Pulmonary artery endothelial cell (primary cell): ENCODE measurements around the gene IL17A. TPM values are rescaled to one million over a fixed set of nuclear protein-coding genes. Genes with fewer than 3 reads are reported as not detected.
"Not testable (repeated sequence)": the region's sequence is repeated elsewhere in the genome, so short reads cannot be mapped to it uniquely, and the experiment has no call there.

ENCODE experiments used
- DNase-seq: peaks from one replicate; pipeline ENCODE4 v3.0.0-alpha.2; 2011; ENCODE audit warnings: low read depth, low spot score
- total RNA-seq: library from RNA; depleted of rRNA; stranded (reverse); fragments of >200 nt; gene quantifications from 2 replicates; pipeline ENCODE4 v1.2.3, GENCODE V29; 2014

IL17A gene
- total RNA-seq, 1 donor from 2014 or later: not detected

DNA sequence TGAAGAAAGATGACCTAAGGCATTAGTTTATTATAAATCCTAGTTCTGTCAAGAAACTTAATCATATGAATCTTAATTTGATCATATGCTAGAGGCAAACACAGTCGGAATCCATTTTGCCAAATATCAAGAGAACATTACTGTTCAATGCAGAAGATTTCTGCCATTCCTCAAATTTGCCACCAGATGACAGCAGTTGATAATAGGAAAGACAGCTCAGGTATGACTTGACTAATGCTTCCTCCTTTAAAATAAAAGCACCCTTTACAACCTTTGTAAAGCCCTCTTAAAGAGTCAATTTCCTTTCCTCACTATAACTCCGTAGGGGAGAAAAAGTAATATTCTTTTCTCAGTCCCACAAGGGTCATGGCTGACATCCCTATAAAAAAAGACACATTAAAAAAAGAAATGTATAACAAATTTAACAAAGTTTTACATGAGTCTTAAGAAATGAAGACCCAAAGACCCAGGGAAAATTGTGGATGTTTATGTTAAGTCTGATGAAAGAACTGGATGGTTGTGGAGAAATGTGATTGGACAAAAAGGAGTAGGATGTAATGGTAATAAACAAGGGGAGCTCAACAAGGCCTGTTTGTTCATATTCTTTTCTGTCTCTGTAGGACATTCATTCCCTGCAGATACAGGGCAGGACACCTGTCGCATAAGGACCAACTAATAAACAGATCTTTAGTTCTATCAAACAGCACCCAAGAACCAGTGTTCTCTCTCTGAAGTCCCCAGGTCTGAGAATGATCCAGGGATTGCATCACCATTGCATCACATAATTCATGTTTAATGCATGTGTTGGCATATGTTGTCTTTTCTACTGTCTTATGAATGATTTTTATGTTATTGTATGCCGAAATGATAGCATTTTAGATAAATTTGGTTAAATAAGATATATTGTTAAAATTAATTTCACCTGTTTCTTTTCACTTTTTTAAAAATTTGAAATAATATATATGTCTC lies 23.0 kb upstream of the IL17A start:
- no peak for DNase-seq

GRCh38 chr6:52164319-52165094 lies 21.7 kb upstream of the IL17A start:
- DNase-seq: no peak

- no peak for DNase-seq
These were observed 18.9 kb upstream of the IL17A start for GRCh38 chr6:52167267-52167666.

DNA sequence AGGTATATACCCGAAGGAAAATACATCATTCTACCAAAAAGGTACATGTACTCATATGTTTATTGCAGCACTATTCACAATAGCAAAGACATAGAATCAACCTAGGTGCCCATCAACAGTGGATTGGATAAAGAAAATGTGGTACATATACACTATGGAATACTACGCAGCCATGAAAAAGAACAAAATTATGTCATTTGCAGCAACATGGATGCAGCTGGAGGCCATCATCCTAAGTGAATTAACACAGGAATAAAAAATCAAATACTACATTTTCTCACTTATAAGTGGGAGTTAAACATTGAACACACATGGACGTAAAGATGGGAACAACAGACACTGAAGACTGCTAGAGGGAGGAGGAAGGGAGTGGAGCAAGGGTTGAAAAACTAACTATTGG lies 17.8 kb upstream of the IL17A start:
- DNase-seq: not testable (repeated sequence)

GRCh38 chr6:52174118-52174517 lies 12.1 kb upstream of the IL17A start:
- no peak for DNase-seq

DNA sequence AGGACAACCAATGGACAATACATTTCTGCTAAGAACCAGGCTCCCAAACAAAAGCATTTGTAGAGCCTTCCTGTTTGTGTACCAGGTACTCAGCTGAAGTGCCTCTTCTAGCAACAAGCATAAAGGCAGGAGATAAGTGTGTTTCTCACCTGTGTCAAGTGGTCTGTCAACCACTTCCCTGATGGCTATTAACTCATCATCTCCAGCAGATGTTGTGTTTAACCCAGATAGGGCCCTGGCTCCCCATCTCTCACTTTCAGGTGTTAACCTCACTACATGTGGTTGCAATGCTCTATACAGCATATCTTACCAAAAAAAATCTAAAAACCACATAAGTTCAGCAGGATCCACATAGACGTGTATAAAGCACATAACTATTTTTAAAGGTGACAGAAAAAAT lies 9.6 kb upstream of the IL17A start:
- DNase-seq: no peak

DNA sequence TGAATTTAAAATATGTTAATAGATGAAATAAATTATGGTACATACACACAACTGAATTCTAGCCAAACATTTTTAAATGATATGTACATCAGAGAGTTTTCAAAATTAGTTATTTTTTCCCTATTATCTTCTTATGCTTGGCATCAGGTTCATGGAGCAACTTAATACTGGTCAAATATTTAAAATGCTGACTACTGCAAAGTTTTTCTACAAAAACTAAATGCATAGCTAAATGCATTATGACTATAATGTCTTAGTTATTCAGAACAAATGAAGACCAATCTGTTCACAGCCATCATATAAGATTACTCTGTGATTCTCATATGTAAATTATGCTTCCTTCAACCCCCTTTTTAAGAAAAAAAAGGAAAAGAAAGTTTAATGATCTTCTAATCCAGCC lies 8.2 kb upstream of the IL17A start:
- DNase-seq: no peak

- DNase-seq: no peak
These were observed 5.2 kb upstream of the IL17A start for GRCh38 chr6:52180787-52181558.

GRCh38 chr6:52183131-52183713 lies 3.0 kb upstream of the IL17A start:
- no peak for DNase-seq

DNA sequence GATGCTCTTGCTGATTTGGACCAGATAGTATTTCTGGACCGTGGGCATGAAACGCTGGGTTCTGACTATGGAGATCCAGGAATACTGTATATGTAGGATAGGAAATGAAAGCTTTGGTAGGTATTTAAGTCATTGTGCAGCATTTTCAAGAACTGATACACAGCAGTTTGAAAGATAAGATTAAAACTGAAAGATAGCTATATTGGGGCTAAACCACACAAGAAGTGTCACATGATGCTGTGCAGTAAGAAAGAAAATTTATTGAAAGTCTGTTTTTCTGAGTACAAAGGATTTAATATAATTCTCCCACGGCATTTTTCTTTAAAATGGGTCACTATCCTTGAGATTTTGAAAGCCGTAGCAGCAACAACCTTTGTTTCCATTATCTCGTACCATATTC lies 305 bp downstream of the IL17A start:
- DNase-seq: no peak

- DNase-seq: no peak
These were observed 923 bp downstream of the IL17A start for GRCh38 chr6:52187098-52187497.

DNA sequence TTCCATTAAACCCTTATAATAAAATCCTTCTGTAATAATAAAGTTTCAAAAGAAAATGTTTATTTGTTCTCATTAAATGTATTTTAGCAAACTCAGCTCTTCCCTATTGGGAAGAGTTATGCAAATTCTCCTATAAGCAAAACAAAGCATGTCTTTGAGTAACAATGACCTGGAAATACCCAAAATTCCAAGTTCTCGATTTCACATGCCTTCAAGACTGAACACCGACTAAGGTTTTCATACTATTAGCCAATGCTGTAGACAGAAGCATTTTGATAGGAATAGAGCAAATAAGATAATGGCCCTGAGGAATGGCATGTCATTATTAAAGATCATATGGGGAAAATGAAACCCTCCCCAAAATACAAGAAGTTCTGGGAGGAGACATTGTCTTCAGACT lies 3.8 kb downstream of the IL17A start:
- no peak for DNase-seq

- no peak for DNase-seq
These were observed 4.2 kb downstream of the IL17A start for GRCh38 chr6:52190409-52190808.

- DNase-seq: no peak
These were observed 5.6 kb downstream of the IL17A start for GRCh38 chr6:52191824-52192223.

DNA sequence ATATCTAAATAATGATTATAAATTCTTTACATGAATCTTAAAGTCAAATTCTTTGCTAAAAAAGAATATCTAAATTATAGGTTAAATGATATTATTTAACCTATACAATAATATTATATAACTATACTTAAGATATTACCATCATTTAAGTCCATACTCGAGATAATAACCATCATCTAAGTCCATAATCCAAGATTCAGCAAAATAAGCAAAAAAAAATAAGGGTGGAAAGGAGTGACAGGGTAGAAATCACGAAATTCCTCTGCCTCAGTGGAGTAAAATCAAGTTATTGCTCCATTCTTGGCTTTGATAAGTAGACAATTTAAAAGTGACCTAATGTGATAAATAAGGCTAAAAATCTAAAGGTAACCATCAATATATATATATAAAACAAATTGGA lies 9.7 kb downstream of the IL17A start:
- no peak for DNase-seq

- DNase-seq: not testable (repeated sequence)
These were observed 13.9 kb downstream of the IL17A start for GRCh38 chr6:52200088-52200487.

- DNase-seq: no peak
These were observed 14.9 kb downstream of the IL17A start for GRCh38 chr6:52201046-52201445.

DNA sequence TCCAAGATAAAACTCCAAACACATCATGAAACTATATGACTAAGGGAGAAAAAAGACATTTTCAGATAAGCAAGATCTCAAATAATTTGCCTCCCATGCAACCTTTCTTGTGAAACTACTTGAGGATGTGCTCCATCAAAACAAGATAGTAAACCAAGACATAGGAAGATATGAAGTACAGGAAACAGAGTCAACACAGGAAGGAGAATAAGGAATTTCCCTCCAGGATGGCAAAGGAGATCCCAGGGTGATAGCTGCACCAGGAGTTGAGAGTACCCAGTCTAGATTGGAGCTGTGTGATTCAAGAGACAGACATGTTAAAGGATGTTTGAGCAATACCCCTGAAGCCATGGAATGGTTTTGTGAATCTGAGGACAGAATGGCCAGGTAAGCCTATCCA lies 15.3 kb downstream of the IL17A start:
- DNase-seq: no peak

DNA sequence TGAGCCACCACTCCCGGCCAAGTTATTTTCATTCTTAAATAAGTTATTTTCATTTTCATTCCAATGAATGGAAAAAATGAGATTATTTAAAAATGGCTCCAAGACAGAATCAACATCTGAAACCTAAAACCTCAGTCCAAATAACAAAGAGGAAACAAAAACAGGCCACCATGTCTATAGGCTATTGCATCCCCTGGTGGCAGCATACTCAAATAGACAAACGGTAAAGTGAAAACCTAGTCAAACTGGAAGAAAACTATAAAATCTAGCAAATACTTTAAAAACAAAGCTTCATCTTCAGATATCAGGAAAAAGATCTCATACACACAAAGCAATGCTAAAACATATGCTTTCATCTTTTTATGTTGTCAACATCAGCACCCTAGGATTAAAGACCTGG lies 20.9 kb downstream of the IL17A start:
- DNase-seq: no peak

GRCh38 chr6:52208612-52209011 lies 22.4 kb downstream of the IL17A start:
- no peak for DNase-seq

DNA sequence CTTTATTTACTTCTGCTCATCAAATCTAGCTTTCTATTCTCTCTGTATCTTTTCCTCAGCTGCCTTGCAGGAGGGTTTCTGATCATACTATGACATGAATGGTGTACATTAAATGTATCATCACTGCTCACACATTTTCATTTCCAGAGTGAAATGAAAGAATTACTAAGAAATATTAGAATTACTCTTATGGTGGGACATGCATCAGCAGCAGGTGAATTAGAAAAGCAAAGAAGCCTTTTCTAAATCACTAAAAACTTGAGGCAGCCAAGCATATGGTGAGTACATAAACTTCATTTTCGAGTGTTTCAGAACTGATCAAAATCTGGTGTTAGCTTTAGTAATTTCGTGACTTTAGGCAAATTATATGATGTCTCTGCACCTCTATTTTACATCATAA lies 23.6 kb downstream of the IL17A start:
- DNase-seq: no peak
